Peyer's patch (tissue), 4 donors: ENCODE data around the gene EFTUD2.

Source experiments
- CTCF ChIP-seq, 6 experiments: fragments of 450-650 bp in 4 of 6; fragments of 200-600 bp in 2 of 6; sonication (generic) in 1 of 6; IDR thresholded peaks; one replicate each; pipeline ENCODE4 v1.5.1; 2017 to 2019; ENCODE audit warnings: antibody characterized with exemption in 6 of 6, mild to moderate bottlenecking in 3 of 6, moderate library complexity in 1 of 6
- POLR2A ChIP-seq, 2 donors: fragments of 450-650 bp; IDR thresholded peaks; one replicate each; pipeline ENCODE4 v1.5.1; 2017; ENCODE audit warnings: antibody characterized with exemption in 2 of 2, mild to moderate bottlenecking in 2 of 2, moderate library complexity in 2 of 2

- TF ChIP-seq CTCF (IDR thresholded peaks at IDR 0.05) (no peak), POLR2A (IDR thresholded peaks at IDR 0.05) (no peak)
Measured at GRCh38 chr17:44892250-44892649, 7.0 kb downstream of the EFTUD2 start.
